K562 (cell line): ENCODE data around the gene VPS37B. TPM values are rescaled to one million over a fixed set of nuclear protein-coding genes. Genes with fewer than 3 reads are reported as not detected.

Experiments used
- ATAC-seq: fragments of 200-7000 bp; cut with Tn5 transposase; 3 replicates; pipeline ENCODE4 v1.9.1; 2020; ENCODE audit warnings: moderate library complexity
- BruUV-seq: library from RNA; stranded (reverse); fragments of 400-500 nt; replicated peaks from 2 replicates; lab custom pipeline; 2021; lab: Mats Ljungman, UMichigan
- CTCF ChIA-PET: fragments of 300-600 bp; formaldehyde crosslinking; extraction: SDS; loops from one replicate; lab custom pipeline; 2021; ENCODE audit warnings: low intra/inter-chr PET ratio; lab: Yijun Ruan, JAX
- POLR2A ChIA-PET: fragments of 300-600, 350-650 bp; sonication (Branson Sonifier 250); formaldehyde crosslinking; extraction: SDS; loops from one replicate; lab custom pipeline; 2021; ENCODE audit warnings: antibody characterized with exemption, inconsistent platforms; lab: Yijun Ruan, JAX
- DNase-seq, 4 experiments: peaks; one replicate each; pipeline versions ENCODE4 v3.0.0 to v3.0.0-alpha.2; 2011 to 2018; ENCODE audit warnings: low spot score in 3 of 4, mixed read lengths in 3 of 4; ENCODE audit errors: extremely low read depth in 1 of 4
- FAIRE-seq: peaks from 2 replicates; lab custom pipeline; 2011; peaks lifted over from hg19 to GRCh38; lab: Jason Lieb, UNC
- H2AFZ ChIP-seq: 2 replicates; pipeline ENCODE4 v1.6.0; 2011; ENCODE audit warnings: low read depth, low read length, control low read depth, inconsistent platforms
- H3K27ac ChIP-seq: fragments of 200-600 bp; 3 replicates; pipeline ENCODE4 v1.8.0; 2011; ENCODE audit warnings: low read depth, mild to moderate bottlenecking, control low read depth, inconsistent platforms, low read length, moderate library complexity, mixed read lengths; ENCODE audit errors: extremely low read depth
- H3K27me3 ChIP-seq, 2 experiments: fragments of 300-600 bp in 1 of 2; 2 replicates in 1 of 2; 3 replicates in 1 of 2; pipeline versions ENCODE4 v1.6.0 to v1.8.0; 2011; ENCODE audit warnings: inconsistent platforms in 2 of 2, low read length in 2 of 2, mild to moderate bottlenecking in 1 of 2, mixed read lengths in 1 of 2, moderate library complexity in 1 of 2; ENCODE audit not compliant: control insufficient read depth in 2 of 2, insufficient read depth in 2 of 2
- H3K36me3 ChIP-seq: fragments of 300-600 bp; 3 replicates; pipeline ENCODE4 v1.8.0; 2011; ENCODE audit warnings: mild to moderate bottlenecking, low read length, inconsistent platforms; ENCODE audit not compliant: control insufficient read depth, insufficient read depth
- H3K4me1 ChIP-seq, 2 experiments: fragments of 200-600 bp in 1 of 2; replicated peaks in 1 of 2; 2 replicates in 1 of 2; 3 replicates in 1 of 2; pipeline versions ENCODE4 v1.5.1 to v1.8.0; 2011; ENCODE audit warnings: inconsistent platforms in 2 of 2, low read length in 2 of 2, mild to moderate bottlenecking in 1 of 2, mixed read lengths in 1 of 2, moderate library complexity in 1 of 2; ENCODE audit not compliant: control insufficient read depth in 2 of 2, insufficient read depth in 2 of 2
- H3K4me2 ChIP-seq: 2 replicates; pipeline ENCODE4 v1.6.1; 2011; ENCODE audit warnings: low read length, control low read depth, inconsistent platforms, mixed read lengths; ENCODE audit not compliant: insufficient read depth
- H3K4me3 ChIP-seq: fragments of 200-600 bp; sonication (generic), shearing (Covaris generic); 2 replicates; pipeline ENCODE4 v1.5.1; 2016; ENCODE audit warnings: control low read depth, inconsistent platforms
- H3K79me2 ChIP-seq: fragments of 200-600 bp; 3 replicates; pipeline ENCODE4 v1.8.0; 2011; ENCODE audit warnings: low read length, inconsistent platforms; ENCODE audit not compliant: control insufficient read depth, insufficient read depth
- H3K9ac ChIP-seq, 2 experiments: 2 replicates each; pipeline versions ENCODE4 v1.6.0 to v1.6.1; 2011; ENCODE audit warnings: low read depth in 2 of 2, low read length in 2 of 2, control low read depth in 1 of 2, inconsistent platforms in 1 of 2, mild to moderate bottlenecking in 1 of 2, mixed read lengths in 1 of 2; ENCODE audit not compliant: insufficient read depth in 1 of 2
- H3K9me1 ChIP-seq: one replicate; pipeline ENCODE4 v1.6.0; 2011; ENCODE audit warnings: inconsistent platforms, mild to moderate bottlenecking, low read length, moderate library complexity; ENCODE audit not compliant: control insufficient read depth, insufficient read depth
- H3K9me3 ChIP-seq: replicated peaks from 2 replicates; pipeline ENCODE4 v1.5.1; 2011; ENCODE audit warnings: low read depth, low read length, inconsistent platforms; ENCODE audit not compliant: control insufficient read depth, insufficient read depth
- H4K20me1 ChIP-seq: replicated peaks from 2 replicates; pipeline ENCODE4 v1.6.1; 2011; ENCODE audit warnings: low read length, inconsistent platforms, mixed read lengths; ENCODE audit not compliant: control insufficient read depth, insufficient read depth
- BRCA1 ChIP-seq, 2 experiments: fragments of 450-650 bp in 1 of 2; sonication (generic) in 1 of 2; formaldehyde crosslinking in 1 of 2; IDR thresholded peaks; 2 replicates each; pipeline versions ENCODE4 v1.5.0 to v1.6.1; 2017 to 2020; ENCODE audit warnings: mild to moderate bottlenecking in 1 of 2, missing genetic modification reagents in 1 of 2
- HDAC8 ChIP-seq: fragments of 450-650 bp; IDR thresholded peaks from 2 replicates; pipeline ENCODE4 v1.6.1; 2016; ENCODE audit warnings: mild to moderate bottlenecking, missing genetic modification characterization, moderate library complexity, missing compliant biosample characterization
- HMG20A ChIP-seq: fragments of 450-650 bp; formaldehyde crosslinking; conservative IDR thresholded peaks from 2 replicates; pipeline ENCODE4 v1.4.0; 2020; ENCODE audit warnings: mild to moderate bottlenecking, mixed read lengths
- MBD1 ChIP-seq: fragments of 250-450 bp; sonication (Bioruptor Pico); IDR thresholded peaks from 2 replicates; pipeline ENCODE4 v1.8.0; 2022; ENCODE audit warnings: inconsistent platforms
- NFYB ChIP-seq: IDR thresholded peaks from 2 replicates; pipeline ENCODE4 v1.6.1; 2011; ENCODE audit warnings: mild to moderate bottlenecking, moderate library complexity; ENCODE audit not compliant: insufficient read length; ENCODE audit errors: extremely low read depth
- POLR2AphosphoS2 ChIP-seq: IDR thresholded peaks from 2 replicates; pipeline ENCODE4 v1.6.1; 2012; ENCODE audit warnings: low read length, improper control_type of control experiment
- POLR2AphosphoS5 ChIP-seq: IDR thresholded peaks from 2 replicates; pipeline ENCODE4 v1.6.1; 2011; ENCODE audit warnings: mild to moderate bottlenecking, low read depth, low read length, moderate library complexity; ENCODE audit not compliant: control insufficient read depth, insufficient read depth
- POLR2G ChIP-seq: fragments of 200-400 bp; formaldehyde crosslinking; IDR thresholded peaks from 2 replicates; pipeline ENCODE4 v1.6.1; 2017; ENCODE audit warnings: low read depth, mild to moderate bottlenecking, antibody characterized with exemption, low read length, moderate library complexity
- TSC22D4 ChIP-seq: fragments of 450-650 bp; IDR thresholded peaks from 2 replicates; pipeline ENCODE4 v1.6.1; 2016; ENCODE audit warnings: missing genetic modification characterization, missing biosample characterization, control low read depth
- UBTF ChIP-seq, 2 experiments: IDR thresholded peaks; 2 replicates each; pipeline ENCODE4 v1.6.1; 2012; ENCODE audit warnings: improper control_type of control experiment in 2 of 2, low read depth in 2 of 2, low read length in 2 of 2, borderline replicate concordance in 1 of 2
- ZEB2 ChIP-seq: fragments of 450-650 bp; IDR thresholded peaks from 2 replicates; pipeline ENCODE4 v1.6.1; 2016
- ZFP91 ChIP-seq: sonication (generic); formaldehyde crosslinking; IDR thresholded peaks from 2 replicates; pipeline ENCODE4 v1.8.0; 2022; ENCODE audit warnings: mild to moderate bottlenecking, missing genetic modification reagents
- ZNF217 ChIP-seq: sonication (generic); formaldehyde crosslinking; IDR thresholded peaks from 2 replicates; pipeline ENCODE4 v1.8.0; 2022; ENCODE audit warnings: mild to moderate bottlenecking, missing genetic modification reagents
- WGBS: fragments of 100-300 bp; shearing (Covaris generic); methylation state at CpG from one replicate; pipeline ENCODE4 v1.1.6; 2016; ENCODE audit warnings: low coverage, mixed read lengths; ENCODE audit not compliant: insufficient coverage; ENCODE audit errors: missing lambda C conversion rate; 5-methylcytosine and 5-hydroxymethylcytosine counted together
- in situ Hi-C: fragments of 300-500 bp; cut with MboI; formaldehyde crosslinking; loops from 4 replicates; pipeline ENCODE4 v1.15.0; 2018; ENCODE audit warnings: inconsistent platforms, mixed read lengths
- intact Hi-C: fragments of 100-400 bp; cut with micrococcal nuclease; formaldehyde crosslinking; loops from 2 replicates; pipeline ENCODE4 v1.14.2; 2022
- polyA plus RNA-seq, 8 experiments: library from polyadenylated mRNA; depleted of rRNA in 4 of 8; stranded (reverse) in 5 of 8; unstranded in 3 of 8; fragments of >200 nt; fragmentation: Nextera tagmentation in 2 of 8; fragmentation: Illumina TruSeq in 1 of 8; extraction: Ambion mirVana in 2 of 8; extraction: Trizol in 1 of 8; gene quantifications; 2 replicates each; pipeline versions ENCODE4 v1.2.1 to v1.2.3, GENCODE V29; 2011 to 2014; ENCODE audit warnings: inconsistent platforms in 1 of 8, missing spikeins in 1 of 8
- total RNA-seq, 7 experiments: library from RNA; depleted of rRNA in 6 of 7; stranded (reverse); fragments of >200 nt in 6 of 7; fragmentation: Illumina TruSeq in 2 of 7; extraction: Trizol in 2 of 7; gene quantifications; 2 replicates each; pipeline versions ENCODE4 v1.2.1 to v1.2.3, GENCODE V29; 2011 to 2021; ENCODE audit warnings: low replicate concordance in 1 of 7

VPS37B gene
- total and polyA plus RNA-seq, 9 of the 15 experiments (the other 6 are each of a cell fraction or from before 2014, with no cell fraction given): 0.28 to 37.4 (median 17.9) TPM

GRCh38 chr12:122862872-122863701, 32.8 kb downstream of the VPS37B start:
- Histone ChIP-seq H3K4me3 (no peak overlapping the region), H3K9ac (peak overlapping the region in 1 of 2 experiments; percentile 79; a peak in 2 of 4 replicates), H3K27ac (no peak overlapping the region), H3K9me1 (no peaks in the 10 kb centered on the region), H3K27me3 (no peaks in the 10 kb centered on the region), H3K79me2 (no peaks in the 10 kb centered on the region), H3K4me1 (peaks cover 0 to 67% of the 10 kb centered on the region in 2 experiments; a peak in 2 of 5 replicates), H3K9me3 (no peaks in the 10 kb centered on the region), H3K36me3 (peaks cover 47% of the 10 kb centered on the region; the same call in 2 of the 3 replicates), H2AFZ (no peak overlapping the region), H4K20me1 (peaks cover 4% of the 10 kb centered on the region; the same call in 1 of the 2 replicates), H3K4me2 (no peak overlapping the region)
- BruUV-seq: no TSS peak
- in situ Hi-C loops: no loop called here
- DNase-seq (no peak), ATAC-seq (no peak), FAIRE-seq (no peak)
- ChIA-PET CTCF (no interaction called here), POLR2A (interaction anchor here (0.7 to 2.2 kb wide), 7 partner anchors 9 to 111 kb away, joined by 3 to 8 read pairs (median 5); partner anchors contain the start of gene DENR)
- intact Hi-C loops: loop anchor here (5.0 kb wide), 2 partner anchors 226 to 374 kb away; no protein-coding TSS in a partner anchor
- 76% methylated on average over 12 of the region's 12 CpGs for WGBS
- TF ChIP-seq POLR2AphosphoS2 (0 out of 2 replicates have a peak, but pooled peaks have one; percentile 39), UBTF (IDR thresholded peaks at IDR 0.05; ENCODE audit: borderline replicate concordance in 1 of 2, low read depth in 2 of 2, low read length in 2 of 2) (no peak), ZFP91 (no peak), ZEB2 (no peak), HMG20A (no peak), TSC22D4 (tag) (no peak), ZNF217 (CRISPR knock-in tag) (no peak), HDAC8 (tag) (no peak), MBD1 (CRISPR knock-in tag) (no peak), POLR2G (peak; percentile 46; the same call in 1 of the 2 replicates), POLR2AphosphoS5 (0 out of 2 replicates have a peak, but pooled peaks have one; percentile 14), NFYB (no peak), BRCA1 (IDR thresholded peaks at IDR 0.05) (no peak), BRCA1 (CRISPR knock-in tag; IDR thresholded peaks at IDR 0.05) (no peak)
